GM21447 (cell line): ENCODE results near the gene LRFN2.

Source experiments
- ATAC-seq: cut with Tn5 transposase; IDR thresholded peaks from one replicate; pipeline ENCODE4 v1.9.1; 2021; ENCODE audit not compliant: unreplicated experiment

The LRFN2 gene

GRCh38 chr6:40439026-40439800, 148.0 kb downstream of the LRFN2 start:
- no peak for ATAC-seq

GRCh38 chr6:40438246-40438887, 148.8 kb downstream of the LRFN2 start:
- ATAC-seq: no peak

- ATAC-seq: no peak
Observed at GRCh38 chr6:40437631-40438030, 149.5 kb downstream of the LRFN2 start.

- ATAC-seq: no peak
Observed at GRCh38 chr6:40436685-40437604, 150.2 kb downstream of the LRFN2 start.

- no peak for ATAC-seq
Observed at GRCh38 chr6:40432982-40433381, 154.2 kb downstream of the LRFN2 start.

- no peak for ATAC-seq
Observed at GRCh38 chr6:40431706-40432105, 155.5 kb downstream of the LRFN2 start.

- no peak for ATAC-seq
Observed at GRCh38 chr6:40427196-40427595, 160.0 kb downstream of the LRFN2 start.

- ATAC-seq: no peak
Observed at GRCh38 chr6:40426346-40427066, 160.7 kb downstream of the LRFN2 start.

- no peak for ATAC-seq
Observed at GRCh38 chr6:40425192-40425919, 161.8 kb downstream of the LRFN2 start.

GRCh38 chr6:40422046-40422445, 165.1 kb downstream of the LRFN2 start:
- no peak for ATAC-seq

- ATAC-seq: no peak
Observed at GRCh38 chr6:40419946-40420728, 167.0 kb downstream of the LRFN2 start.

- no peak for ATAC-seq
Observed at GRCh38 chr6:40419377-40419776, 167.8 kb downstream of the LRFN2 start.

- ATAC-seq: no peak
Observed at GRCh38 chr6:40417031-40417430, 170.1 kb downstream of the LRFN2 start.

GRCh38 chr6:40414617-40415016, 172.5 kb downstream of the LRFN2 start:
- no peak for ATAC-seq

GRCh38 chr6:40413239-40413638, 173.9 kb downstream of the LRFN2 start:
- ATAC-seq: no peak

- ATAC-seq: no peak
Observed at GRCh38 chr6:40411881-40412280, 175.3 kb downstream of the LRFN2 start.

- no peak for ATAC-seq
Observed at GRCh38 chr6:40410821-40411220, 176.3 kb downstream of the LRFN2 start.

GRCh38 chr6:40409716-40410397, 177.3 kb downstream of the LRFN2 start:
- no peak for ATAC-seq
